SK-N-SH (cell line): Measurements from ENCODE around the gene ABHD4. TPM values are rescaled to one million over a fixed set of nuclear protein-coding genes. Genes with fewer than 3 reads are reported as not detected.

Experiments
- CTCF ChIA-PET: fragments of 300-600, 350-600 bp; formaldehyde crosslinking; extraction: SDS; loops from one replicate; lab custom pipeline; 2021; lab: Yijun Ruan, JAX
- POLR2A ChIA-PET: fragments of 350-600 bp; sonication (Branson Sonifier 250); formaldehyde crosslinking; extraction: SDS; loops from one replicate; lab custom pipeline; 2020; ENCODE audit warnings: antibody characterized with exemption, inconsistent platforms; lab: Yijun Ruan, JAX
- DNase-seq: peaks from one replicate; pipeline ENCODE4 v3.0.0; 2012
- H2AFZ ChIP-seq: fragments of 200-600 bp; sonication (generic); 2 replicates; pipeline ENCODE4 v1.8.1; 2016; ENCODE audit warnings: antibody characterized with exemption, mild to moderate bottlenecking, low read depth
- H3F3A ChIP-seq: fragments of 200-600 bp; sonication (generic); replicated peaks from 2 replicates; pipeline ENCODE3; 2016; ENCODE audit warnings: antibody characterized with exemption, mild to moderate bottlenecking; ENCODE audit not compliant: insufficient read depth
- H3K27ac ChIP-seq, 2 experiments: fragments of 200-500 bp in 1 of 2; fragments of 200-600 bp in 1 of 2; sonication (Bioruptor generic) in 1 of 2; sonication (generic), shearing (Covaris generic) in 1 of 2; 2 replicates each; pipeline versions ENCODE4 v1.5.1 to v1.6.1; 2014 to 2016; ENCODE audit warnings: low read depth in 2 of 2, inconsistent platforms in 1 of 2, low read length in 1 of 2, mild to moderate bottlenecking in 1 of 2, mixed read lengths in 1 of 2
- H3K27me3 ChIP-seq: fragments of 200-600 bp; sonication (generic), shearing (Covaris generic); 2 replicates; pipeline ENCODE4 v1.6.1; 2016; ENCODE audit warnings: mixed run types; ENCODE audit not compliant: insufficient read depth
- H3K36me3 ChIP-seq, 2 experiments: fragments of 200-500 bp in 1 of 2; fragments of 200-600 bp in 1 of 2; sonication (Bioruptor generic) in 1 of 2; sonication (generic) in 1 of 2; replicated peaks in 1 of 2; 2 replicates each; pipeline versions ENCODE3 to v1.5.1; 2014 to 2016; ENCODE audit warnings: low read length in 1 of 2, mild to moderate bottlenecking in 1 of 2; ENCODE audit not compliant: insufficient read depth in 2 of 2, control insufficient read depth in 1 of 2
- H3K4me1 ChIP-seq, 2 experiments: fragments of 200-500 bp in 1 of 2; fragments of 200-600 bp in 1 of 2; sonication (Bioruptor generic) in 1 of 2; sonication (generic), shearing (Covaris generic) in 1 of 2; 2 replicates each; pipeline versions ENCODE4 v1.5.1 to v1.6.1; 2014 to 2016; ENCODE audit warnings: low read depth in 1 of 2, low read length in 1 of 2, mixed run types in 1 of 2; ENCODE audit not compliant: insufficient read depth in 2 of 2, control insufficient read depth in 1 of 2
- H3K4me2 ChIP-seq: fragments of 200-600 bp; sonication (generic), shearing (Covaris generic); 2 replicates; pipeline ENCODE4 v1.6.1; 2017; ENCODE audit warnings: mixed run types
- H3K4me3 ChIP-seq, 2 experiments: fragments of 200-500 bp in 1 of 2; fragments of 200-600 bp in 1 of 2; sonication (Bioruptor generic) in 1 of 2; sonication (generic), shearing (Covaris generic) in 1 of 2; 2 replicates each; pipeline versions ENCODE4 v1.5.1 to v1.8.1; 2014 to 2016; ENCODE audit warnings: low read depth in 2 of 2, inconsistent platforms in 1 of 2, low read length in 1 of 2, mild to moderate bottlenecking in 1 of 2, mixed read lengths in 1 of 2, moderate library complexity in 1 of 2
- H3K79me2 ChIP-seq: fragments of 200-600 bp; sonication (generic); 2 replicates; pipeline ENCODE4 v1.8.1; 2017; ENCODE audit warnings: mild to moderate bottlenecking; ENCODE audit not compliant: insufficient read depth
- H3K9ac ChIP-seq: fragments of 200-600 bp; sonication (generic); 2 replicates; pipeline ENCODE4 v1.6.1; 2017; ENCODE audit warnings: mixed run types
- H3K9me2 ChIP-seq: fragments of 200-600 bp; sonication (generic); 2 replicates; pipeline ENCODE4 v1.6.1; 2017; ENCODE audit warnings: mixed run types
- H3K9me3 ChIP-seq: fragments of 200-600 bp; sonication (generic); 2 replicates; pipeline ENCODE4 v1.6.1; 2017; ENCODE audit warnings: mixed run types, mild to moderate bottlenecking, moderate library complexity
- H4K20me1 ChIP-seq: fragments of 200-600 bp; sonication (generic); 2 replicates; pipeline ENCODE4 v1.6.1; 2017; ENCODE audit warnings: mild to moderate bottlenecking, mixed run types; ENCODE audit not compliant: insufficient read depth
- CTCF ChIP-seq: fragments of 200-600 bp; sonication (generic); IDR thresholded peaks from 2 replicates; pipeline ENCODE4 v1.6.1; 2017; ENCODE audit warnings: antibody characterized with exemption, mild to moderate bottlenecking, moderate library complexity
- ELF1 ChIP-seq: IDR thresholded peaks from 2 replicates; pipeline ENCODE4 v1.4.0; 2012
- EP300 ChIP-seq, 2 experiments: IDR thresholded peaks; 2 replicates each; pipeline versions ENCODE4 v1.4.0 to v1.6.1; 2012; ENCODE audit warnings: borderline replicate concordance in 1 of 2, low read depth in 1 of 2, low read length in 1 of 2
- EZH2phosphoT487 ChIP-seq: fragments of 200-600 bp; sonication (generic); IDR thresholded peaks from 2 replicates; pipeline ENCODE4 v1.6.1; 2017; ENCODE audit warnings: low read depth, mixed run types, mild to moderate bottlenecking, antibody characterized with exemption, moderate library complexity, borderline replicate concordance
- GABPA ChIP-seq: IDR thresholded peaks from 2 replicates; pipeline ENCODE4 v1.4.0; 2012; ENCODE audit warnings: low read depth, mild to moderate bottlenecking
- JUND ChIP-seq: IDR thresholded peaks from 2 replicates; pipeline ENCODE4 v1.4.0; 2012
- MAX ChIP-seq: IDR thresholded peaks from 2 replicates; pipeline ENCODE4 v1.4.0; 2012; ENCODE audit warnings: low read depth
- NRF1 ChIP-seq: IDR thresholded peaks from 2 replicates; pipeline ENCODE4 v1.6.1; 2012; ENCODE audit warnings: low read depth, mild to moderate bottlenecking, low read length
- PBX3 ChIP-seq: IDR thresholded peaks from 2 replicates; pipeline ENCODE4; 2012
- POLR2AphosphoS5 ChIP-seq: IDR thresholded peaks from 2 replicates; pipeline ENCODE4 v1.6.1; 2012; ENCODE audit warnings: low read depth, low read length
- REST ChIP-seq: IDR thresholded peaks from 2 replicates; pipeline ENCODE4 v1.6.1; 2012; ENCODE audit warnings: mild to moderate bottlenecking, low read depth, low read length, moderate library complexity
- TCF12 ChIP-seq: IDR thresholded peaks from 2 replicates; pipeline ENCODE4 v1.4.0; 2012
- USF2 ChIP-seq: fragments of 150-350 bp; IDR thresholded peaks from 2 replicates; pipeline ENCODE4 v1.6.1; 2017; ENCODE audit warnings: antibody characterized with exemption, low read length, low read depth, borderline replicate concordance
- WGBS: methylation state at CpG from one replicate; pipeline ENCODE4 v1.1.6; 2017; ENCODE audit warnings: low lambda C conversion rate; 5-methylcytosine and 5-hydroxymethylcytosine counted together
- polyA plus RNA-seq, 3 experiments: library from polyadenylated mRNA; depleted of rRNA; stranded (reverse); fragments of >200 nt; gene quantifications; 2 replicates each; pipeline ENCODE4 v1.2.3, GENCODE V29; 2012

The ABHD4 gene
- polyA plus RNA-seq, 1 of the 3 experiments (the other 2 are of a cell fraction), result 15.0 TPM

- CTCF ChIA-PET, result interaction anchor here (1.2 to 10.3 kb wide), 3 partner anchors 16 to 301 kb away, joined by 3 to 116 read pairs (median 5); no protein-coding TSS in a partner anchor
- no peak overlapping the region for H3K4me3 ChIP-seq
- no peaks in the 10 kb centered on the region for H4K20me1 ChIP-seq
- TF ChIP-seq EP300 (IDR thresholded peaks at IDR 0.05; ENCODE audit: borderline replicate concordance in 1 of 2, low read depth in 1 of 2, low read length in 1 of 2) (no peak), EZH2phosphoT487 (no peak), MAX (no peak), PBX3 (no peak), TCF12 (no peak), POLR2AphosphoS5 (no peak)
- H3K9me2 ChIP-seq, result no peaks in the 10 kb centered on the region
- H2AFZ ChIP-seq, result no peak overlapping the region
- H3K4me1 ChIP-seq, result peaks cover 0 to 44% of the 10 kb centered on the region in 2 experiments; a peak in 3 of 4 replicates
- H3K36me3 ChIP-seq, result no peaks in the 10 kb centered on the region
- H3K9ac ChIP-seq, result no peak overlapping the region
- POLR2A ChIA-PET, result interaction anchor here (0.6 kb wide), 1 partner anchor 468 kb away, joined by 3 read pairs; no protein-coding TSS in a partner anchor
- DNase-seq, result no peak
- H3K27ac ChIP-seq, result no peak overlapping the region
- WGBS, result 78% methylated on average over 9 of the region's 13 CpGs
- no peaks in the 10 kb centered on the region for H3K79me2 ChIP-seq
- no peaks in the 10 kb centered on the region for H3K27me3 ChIP-seq
- H3K4me2 ChIP-seq, result no peak overlapping the region
- peaks cover 12% of the 10 kb centered on the region for H3F3A ChIP-seq
- no peaks in the 10 kb centered on the region for H3K9me3 ChIP-seq
These were observed 45.9 kb upstream of the ABHD4 start for GRCh38 chr14:22552001-22552826.

- no peak overlapping the region for H3K4me2 ChIP-seq
- H3K9me3 ChIP-seq, result no peaks in the 10 kb centered on the region
- H4K20me1 ChIP-seq, result no peaks in the 10 kb centered on the region
- ChIA-PET CTCF (interaction anchor here (0.9 to 10.3 kb wide), 4 partner anchors 16 to 300 kb away, joined by 3 to 116 read pairs (median 4); no protein-coding TSS in a partner anchor), POLR2A (interaction anchor here (0.6 kb wide), 1 partner anchor 468 kb away, joined by 3 read pairs; no protein-coding TSS in a partner anchor)
- no peak overlapping the region for H3K4me3 ChIP-seq
- no peaks in the 10 kb centered on the region for H3K79me2 ChIP-seq
- H3K9ac ChIP-seq, result no peak overlapping the region
- H3K4me1 ChIP-seq, result peaks cover 3 to 40% of the 10 kb centered on the region in 2 experiments; a peak in 3 of 4 replicates
- no peak overlapping the region for H2AFZ ChIP-seq
- no peak for DNase-seq
- TF ChIP-seq USF2 (no peak), EZH2phosphoT487 (no peak), CTCF (no peak), NRF1 (no peak), PBX3 (no peak), GABPA (no peak), MAX (no peak), JUND (no peak), ELF1 (no peak), REST (no peak)
- peaks cover 12% of the 10 kb centered on the region for H3F3A ChIP-seq
- H3K27me3 ChIP-seq, result no peaks in the 10 kb centered on the region
- H3K9me2 ChIP-seq, result no peaks in the 10 kb centered on the region
- WGBS, result 100% methylated on average over 2 of the region's 2 CpGs
- no peaks in the 10 kb centered on the region for H3K36me3 ChIP-seq
- H3K27ac ChIP-seq, result no peak overlapping the region
These were observed 45.3 kb upstream of the ABHD4 start for GRCh38 chr14:22552827-22553076.
